ENCODE data around the gene KIRREL3. TPM values are rescaled to one million over a fixed set of nuclear protein-coding genes. Genes with fewer than 3 reads are reported as not detected.

KIRREL3 gene
- polyA plus RNA-seq, 1 donor, result 0.80 TPM

GRCh38 chr11:126450198-126450597 lies 550.4 kb downstream of the KIRREL3 start:
- no peak for DNase-seq (ENCODE audit: low read depth)

GRCh38 chr11:126446581-126446980 lies 554.0 kb downstream of the KIRREL3 start:
- DNase-seq (ENCODE audit: low read depth), result no peak

- no peak for DNase-seq (ENCODE audit: low read depth)
Measured at GRCh38 chr11:126444072-126444471, 556.5 kb downstream of the KIRREL3 start.

- DNase-seq (ENCODE audit: low read depth), result no peak
Measured at GRCh38 chr11:126443120-126443519, 557.5 kb downstream of the KIRREL3 start.

- DNase-seq (ENCODE audit: low read depth), result no peak
Measured at GRCh38 chr11:126440792-126441514, 559.6 kb downstream of the KIRREL3 start.

GRCh38 chr11:126440276-126440675 lies 560.3 kb downstream of the KIRREL3 start:
- DNase-seq (ENCODE audit: low read depth), result no peak

DNA sequence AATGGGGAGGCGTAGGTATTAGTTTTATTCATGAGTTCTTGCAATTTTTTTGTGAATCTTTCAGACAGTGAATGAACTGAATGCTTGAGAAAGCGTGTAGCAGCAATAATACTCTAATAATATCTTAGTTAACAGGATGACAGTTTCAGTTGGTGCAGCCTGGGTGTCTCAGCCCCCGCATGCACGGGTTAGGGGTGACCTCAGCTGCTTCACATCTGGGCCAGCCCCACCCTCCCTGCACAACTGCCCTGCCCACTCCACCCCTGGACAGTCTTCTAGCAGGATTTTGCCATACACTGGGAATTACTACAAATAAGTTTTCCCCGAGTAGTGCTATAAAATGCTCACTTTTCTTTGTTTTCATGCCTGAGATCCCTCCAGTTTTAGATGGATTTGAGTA lies 561.9 kb downstream of the KIRREL3 start:
- no peak for DNase-seq (ENCODE audit: low read depth)

DNA sequence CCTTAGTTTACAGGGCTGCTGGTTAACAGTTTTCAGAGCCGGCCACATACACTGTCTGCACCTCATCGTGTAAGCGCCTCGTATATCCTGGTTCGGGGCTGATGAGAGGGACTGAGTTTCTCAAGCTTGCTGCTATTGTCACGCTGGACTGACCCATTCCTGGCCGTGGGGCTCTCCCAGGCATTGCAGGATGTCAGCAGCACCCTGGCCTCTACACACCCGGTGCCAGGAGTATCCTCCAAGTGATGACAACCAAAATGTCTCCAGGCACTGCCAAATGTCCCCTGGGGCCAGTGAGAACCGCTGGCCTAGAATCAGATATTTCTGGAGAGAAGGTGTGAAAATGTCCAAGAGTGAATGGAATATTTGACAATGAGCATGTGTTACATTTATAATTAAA lies 562.3 kb downstream of the KIRREL3 start:
- no peak for DNase-seq (ENCODE audit: low read depth)

GRCh38 chr11:126437731-126438130 lies 562.8 kb downstream of the KIRREL3 start:
- no peak for DNase-seq (ENCODE audit: low read depth)

DNA sequence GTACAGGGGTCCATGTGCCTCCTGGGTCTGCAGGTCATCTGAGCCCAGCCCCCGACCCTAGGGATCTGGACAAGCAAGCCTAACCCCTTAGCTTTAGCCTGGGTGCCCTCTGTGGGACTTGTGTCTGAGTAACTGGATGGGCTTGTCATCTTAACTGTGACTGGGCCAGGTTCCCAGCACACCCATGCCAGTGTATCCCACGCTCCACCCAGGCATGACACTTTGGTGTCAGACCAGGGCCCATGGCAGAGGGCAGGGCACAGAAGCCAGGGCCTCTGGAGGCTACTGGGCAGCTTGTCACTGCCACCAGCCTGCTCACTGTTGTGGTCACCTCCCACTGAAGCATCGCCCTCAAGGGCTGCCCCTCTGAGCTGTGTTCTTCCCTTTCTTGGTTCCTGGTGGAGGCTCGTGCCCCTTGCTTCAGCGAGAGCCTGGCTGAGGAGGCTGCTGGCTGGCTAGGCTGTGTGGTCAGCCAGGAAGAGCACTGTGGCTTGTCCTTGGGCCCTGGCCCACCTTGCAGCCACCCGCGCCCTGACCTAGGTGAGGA lies 564.3 kb downstream of the KIRREL3 start:
- no peak for DNase-seq (ENCODE audit: low read depth)

DNA sequence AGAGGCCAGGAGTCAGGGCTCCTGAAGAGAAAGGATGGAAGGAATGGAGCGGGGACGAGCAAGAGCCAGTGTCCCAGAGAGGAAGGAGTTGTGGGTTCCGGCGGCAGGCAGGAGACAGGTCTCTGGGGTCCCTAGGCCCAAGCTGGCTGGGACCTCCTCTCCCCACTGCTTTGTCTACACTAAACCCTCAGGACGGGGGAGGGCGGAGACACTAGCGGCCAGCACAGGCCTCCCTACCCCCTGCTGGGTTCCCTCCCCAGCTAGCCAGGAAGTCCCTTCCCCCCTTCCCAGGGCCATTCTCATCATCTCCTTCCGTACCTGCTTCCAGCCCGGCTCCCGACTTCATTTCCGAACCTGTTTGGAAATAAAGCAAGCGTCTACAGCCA lies 565.6 kb downstream of the KIRREL3 start:
- DNase-seq (ENCODE audit: low read depth), result no peak

DNA sequence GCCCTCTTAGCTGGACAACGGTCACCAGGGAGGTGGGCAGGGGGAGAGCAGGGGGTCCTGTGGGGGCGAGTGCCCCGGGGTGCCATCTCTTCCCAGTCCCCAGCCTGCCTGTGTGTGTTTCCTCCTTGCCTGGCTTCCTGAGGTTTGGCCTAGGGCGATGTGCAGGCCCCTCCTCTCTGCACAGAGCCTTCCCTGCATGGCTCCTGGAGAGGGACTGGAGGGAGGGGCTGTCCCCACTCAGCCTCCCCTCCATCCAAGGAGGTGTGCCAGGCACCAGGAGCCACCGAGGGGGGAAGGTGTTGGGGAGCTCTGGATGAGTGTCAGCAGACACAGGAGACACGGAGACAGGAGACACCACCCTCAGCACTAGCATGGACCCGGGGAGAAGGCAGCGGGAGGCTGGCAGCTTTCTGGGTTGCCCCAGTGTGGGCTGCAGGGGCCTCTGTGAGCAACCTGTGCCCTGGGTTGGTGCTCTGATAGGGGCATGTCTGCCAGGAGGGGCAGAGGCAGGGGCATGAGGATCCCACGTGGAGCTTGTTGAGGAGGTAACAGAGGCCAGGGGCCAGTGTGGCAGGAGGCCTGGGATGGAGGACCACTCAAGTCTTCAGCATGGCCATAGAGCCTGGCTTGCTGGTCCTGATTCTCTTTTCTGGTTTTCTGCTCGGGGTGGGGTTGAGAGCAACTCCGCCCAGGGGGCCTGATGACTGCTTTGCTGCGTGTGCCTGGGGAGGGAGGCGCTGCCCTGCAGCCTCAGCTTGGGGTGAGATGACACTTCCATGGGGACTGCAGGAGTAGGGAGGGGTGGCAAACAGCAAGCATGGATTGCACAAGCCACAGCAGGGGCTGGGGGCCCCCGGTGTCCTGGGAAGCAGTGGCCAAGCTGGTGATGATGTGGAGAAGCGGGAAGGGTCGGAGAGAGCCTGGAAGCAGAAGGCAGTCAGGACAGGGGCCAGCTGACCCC lies 566.3 kb downstream of the KIRREL3 start:
- DNase-seq (ENCODE audit: low read depth), result no peak

DNA sequence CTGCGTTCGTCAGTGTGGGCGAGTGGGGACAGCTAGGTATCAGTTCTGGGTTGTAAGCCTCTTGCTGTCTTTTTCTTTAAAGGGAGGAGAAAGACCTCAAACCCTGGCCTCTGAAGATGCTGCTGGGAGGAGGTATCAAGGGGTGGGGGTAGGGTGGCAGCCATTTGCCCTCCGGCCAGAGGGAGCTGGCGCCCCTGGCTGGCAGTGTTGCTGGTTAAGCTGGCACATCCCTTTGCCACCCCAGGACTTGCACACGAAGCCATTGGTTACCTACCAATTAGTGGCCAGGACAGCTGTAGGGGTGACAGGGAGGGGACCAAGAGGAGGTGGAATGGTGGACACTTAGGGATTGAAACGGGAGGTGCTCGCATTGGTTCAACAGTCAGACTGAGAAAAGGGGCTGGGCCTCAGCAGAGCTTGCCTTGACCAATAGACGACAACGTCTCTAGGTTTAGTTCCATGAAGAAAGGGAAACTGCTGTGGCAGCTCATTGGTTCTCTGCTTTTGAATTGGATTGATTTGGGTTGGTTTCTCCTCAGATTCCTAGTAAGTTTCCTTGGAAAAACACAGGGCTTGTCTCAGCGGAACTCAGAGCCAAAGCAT lies 567.2 kb downstream of the KIRREL3 start:
- no peak for DNase-seq (ENCODE audit: low read depth)

DNA sequence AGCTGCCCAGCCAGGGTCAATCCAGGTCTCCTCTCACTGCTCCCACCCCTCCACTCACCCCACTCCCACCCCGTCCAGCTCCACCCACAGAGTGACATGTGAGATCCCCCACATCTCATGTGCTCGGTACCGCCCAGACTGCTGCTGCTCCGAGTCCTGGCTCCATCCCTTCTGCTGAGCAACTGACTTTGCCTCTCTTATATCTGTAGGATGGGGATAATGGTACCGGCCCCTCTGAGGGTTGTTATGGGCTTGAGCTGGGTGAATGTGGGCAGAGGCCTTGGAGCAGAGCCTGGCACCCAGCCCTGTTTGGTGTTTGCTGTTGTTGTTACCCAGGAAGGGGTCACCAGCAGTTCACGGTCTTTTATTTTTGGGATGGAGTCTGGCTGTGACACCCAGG lies 568.0 kb downstream of the KIRREL3 start:
- DNase-seq (ENCODE audit: low read depth), result no peak

GRCh38 chr11:126432065-126432461 lies 568.5 kb downstream of the KIRREL3 start:
- DNase-seq (ENCODE audit: low read depth), result no peak

DNA sequence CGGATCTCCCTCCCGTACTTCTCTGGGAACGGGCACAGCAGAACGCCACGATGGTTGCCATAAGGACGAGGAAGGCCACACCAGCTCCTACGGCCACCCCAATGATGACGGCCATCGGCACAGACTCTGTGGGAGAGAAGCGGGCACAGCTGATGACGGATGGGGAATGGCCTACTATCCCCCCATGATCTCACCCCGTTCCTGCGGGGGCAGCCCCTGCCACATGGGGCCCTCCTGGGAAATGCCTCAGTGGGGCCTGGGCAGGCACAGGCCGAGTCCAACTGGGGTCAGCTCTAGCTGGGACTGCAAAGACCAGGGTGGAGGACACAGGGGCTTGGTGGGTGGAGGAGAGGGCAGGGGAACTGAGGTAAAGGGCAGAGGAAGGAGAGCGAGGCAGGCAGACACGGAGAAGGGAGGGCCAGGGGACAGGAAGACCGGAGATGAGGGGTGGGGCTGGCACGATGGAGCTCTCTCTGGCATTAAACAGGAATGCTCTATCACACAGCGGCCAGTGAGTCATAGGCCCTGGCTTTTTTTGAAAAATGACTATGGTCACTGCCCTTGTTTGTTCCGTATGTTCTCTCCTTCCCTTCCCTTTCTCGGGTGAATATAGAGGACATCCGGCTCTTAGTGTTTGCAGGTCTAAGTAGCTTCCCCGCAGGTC lies 569.0 kb downstream of the KIRREL3 start:
- no peak for DNase-seq (ENCODE audit: low read depth)

DNA sequence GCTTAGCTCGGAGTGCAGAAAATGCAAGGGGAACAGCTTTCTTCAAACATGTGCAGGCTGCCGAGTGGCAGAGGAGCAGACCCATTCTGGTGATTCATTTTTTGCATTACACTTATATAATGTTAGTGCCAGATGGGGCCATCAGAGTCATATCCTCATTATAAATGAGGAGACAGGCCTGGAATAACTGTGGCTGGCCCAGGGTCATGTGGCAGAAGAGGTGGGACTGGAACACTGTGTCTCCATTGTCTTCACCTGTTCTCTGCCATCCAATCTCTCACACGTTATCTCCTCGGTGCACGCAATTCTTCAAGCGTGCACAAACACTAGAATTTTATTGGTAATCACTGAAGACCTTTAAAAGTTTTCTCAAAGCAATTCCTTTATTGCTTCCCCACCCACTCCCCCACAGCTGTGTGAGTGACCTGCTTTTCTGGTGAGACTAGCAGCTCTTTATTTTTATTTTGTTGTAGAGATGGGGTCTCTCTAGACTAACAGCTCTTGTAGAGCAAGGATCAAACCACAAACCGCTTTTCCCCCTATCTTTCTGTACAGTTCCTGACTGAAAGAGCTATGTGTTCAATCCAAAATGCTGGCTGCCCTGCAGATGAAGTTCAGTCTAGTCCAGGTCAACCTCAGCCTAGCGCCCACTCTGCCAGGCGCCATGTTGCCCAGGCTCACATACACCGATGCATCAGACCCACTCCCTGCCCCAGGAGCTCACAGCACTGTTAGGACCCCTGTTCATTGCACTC lies 569.8 kb downstream of the KIRREL3 start:
- DNase-seq (ENCODE audit: low read depth), result no peak

- DNase-seq (ENCODE audit: low read depth), result no peak
Measured at GRCh38 chr11:126426820-126427749, 573.5 kb downstream of the KIRREL3 start.

DNA sequence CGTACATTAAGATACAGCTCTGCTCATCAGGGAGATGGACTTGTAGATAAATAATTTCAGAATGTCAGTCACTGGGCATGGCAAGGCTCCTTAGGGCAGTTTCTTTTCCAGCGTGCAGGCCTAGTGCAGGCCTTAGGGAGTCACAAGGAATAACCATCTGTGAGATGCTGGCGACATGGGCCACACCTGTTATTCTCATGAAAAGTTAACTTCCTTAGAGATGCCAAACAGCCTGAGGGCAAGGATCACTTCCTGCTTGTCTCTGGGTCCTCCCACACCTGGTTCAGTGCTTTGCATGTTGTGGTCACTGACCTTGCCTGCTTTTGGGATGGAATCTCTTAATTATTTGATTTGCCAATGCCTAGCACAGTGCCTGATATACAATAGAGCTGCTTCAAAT lies 574.5 kb downstream of the KIRREL3 start:
- no peak for DNase-seq (ENCODE audit: low read depth)
